H1 (cell line): ENCODE results near the gene LRP1. TPM values are rescaled to one million over a fixed set of nuclear protein-coding genes. Genes with fewer than 3 reads are reported as not detected.

Experiments
- CTCF ChIA-PET: fragments of 300-600 bp; sonication (Branson Sonifier 250); formaldehyde crosslinking; loops from one replicate; lab custom pipeline; 2021; ENCODE audit not compliant: partially characterized antibody; lab: Charles Lee
- POLR2A ChIA-PET: fragments of 300-600 bp; sonication (Branson Sonifier 250); formaldehyde crosslinking; loops from one replicate; lab custom pipeline; 2021; ENCODE audit warnings: inconsistent platforms; ENCODE audit not compliant: partially characterized antibody; lab: Charles Lee
- DNase-seq, 2 experiments: peaks; one replicate each; pipeline versions ENCODE4 v3.0.0 to v3.0.0-alpha.2; 2010 to 2022; ENCODE audit warnings: low spot score in 2 of 2, low read depth in 1 of 2, mixed read lengths in 1 of 2
- FAIRE-seq: peaks from 2 replicates; lab custom pipeline; 2011; peaks lifted over from hg19 to GRCh38; lab: Jason Lieb, UNC
- H2AFZ ChIP-seq: 2 replicates; pipeline ENCODE4 v1.8.1; 2012; ENCODE audit warnings: low read length, inconsistent platforms
- H2AK5ac ChIP-seq: 2 replicates; pipeline ENCODE4 v1.6.1; 2013; ENCODE audit warnings: low read depth, low read length
- H2BK120ac ChIP-seq: replicated peaks from 2 replicates; pipeline ENCODE3; 2013; ENCODE audit warnings: low read depth, low read length, inconsistent platforms
- H2BK12ac ChIP-seq: 2 replicates; pipeline ENCODE4 v1.6.1; 2013; ENCODE audit warnings: low read depth, low read length
- H2BK15ac ChIP-seq: 2 replicates; pipeline ENCODE4 v1.6.1; 2013; ENCODE audit warnings: low read length
- H2BK20ac ChIP-seq: 2 replicates; pipeline ENCODE4 v1.6.1; 2013; ENCODE audit warnings: low read length
- H2BK5ac ChIP-seq: 2 replicates; pipeline ENCODE4 v1.6.1; 2013; ENCODE audit warnings: low read depth, low read length
- H3K14ac ChIP-seq: 2 replicates; pipeline ENCODE4 v1.6.1; 2013; ENCODE audit warnings: inconsistent platforms; ENCODE audit not compliant: insufficient read length
- H3K18ac ChIP-seq: 2 replicates; pipeline ENCODE4 v1.6.1; 2013; ENCODE audit warnings: low read length; ENCODE audit errors: extremely low read depth
- H3K23ac ChIP-seq: 2 replicates; pipeline ENCODE4 v1.6.1; 2013; ENCODE audit warnings: inconsistent platforms; ENCODE audit not compliant: insufficient read length
- H3K23me2 ChIP-seq: 2 replicates; pipeline ENCODE4 v1.6.1; 2013; ENCODE audit warnings: low read depth, low read length
- H3K27ac ChIP-seq: 2 replicates; pipeline ENCODE4 v1.6.1; 2011; ENCODE audit warnings: low read depth, low read length, inconsistent platforms
- H3K27me3 ChIP-seq, 4 experiments: replicated peaks in 1 of 4; 1 replicate in 1 of 4; 2 replicates in 3 of 4; pipeline versions ENCODE4 v1.6.1 to v1.8.1; 2011 to 2013; ENCODE audit warnings: low read length in 3 of 4, mild to moderate bottlenecking in 3 of 4, inconsistent platforms in 2 of 4, mixed read lengths in 2 of 4, moderate library complexity in 1 of 4; ENCODE audit not compliant: control insufficient read depth in 3 of 4, insufficient read depth in 3 of 4; ENCODE audit errors: extremely low read depth in 1 of 4
- H3K36me3 ChIP-seq, 4 experiments: 2 replicates each; pipeline versions ENCODE4 v1.6.1 to v1.8.1; 2011 to 2013; ENCODE audit warnings: mild to moderate bottlenecking in 4 of 4, low read length in 3 of 4, moderate library complexity in 2 of 4, control low read depth in 1 of 4, inconsistent platforms in 1 of 4; ENCODE audit not compliant: insufficient read depth in 4 of 4, control insufficient read depth in 2 of 4
- H3K4ac ChIP-seq: replicated peaks from 2 replicates; pipeline ENCODE3; 2013; ENCODE audit warnings: low read length, low read depth, mixed read lengths, inconsistent platforms; ENCODE audit not compliant: insufficient read length
- H3K4me1 ChIP-seq, 4 experiments: replicated peaks in 1 of 4; 1 replicate in 1 of 4; 2 replicates in 3 of 4; pipeline versions ENCODE4 v1.6.1 to v1.8.1; 2011 to 2013; ENCODE audit warnings: low read length in 3 of 4, inconsistent platforms in 2 of 4, mixed read lengths in 1 of 4; ENCODE audit not compliant: insufficient read depth in 4 of 4, control insufficient read depth in 3 of 4
- H3K4me2 ChIP-seq, 2 experiments: 2 replicates each; pipeline versions ENCODE4 v1.6.1 to v1.8.1; 2011 to 2013; ENCODE audit warnings: low read depth in 2 of 2, low read length in 2 of 2, control low read depth in 1 of 2, inconsistent platforms in 1 of 2, mild to moderate bottlenecking in 1 of 2; ENCODE audit not compliant: insufficient read depth in 1 of 2
- H3K4me3 ChIP-seq, 4 experiments: fragments of 200-600, 300-600 bp in 1 of 4; sonication (generic), shearing (Covaris generic), sonication (Bioruptor Twin) in 1 of 4; 2 replicates each; pipeline versions ENCODE4 v1.5.1 to v1.8.1; 2011 to 2016; ENCODE audit warnings: low read length in 4 of 4, low read depth in 3 of 4, control low read depth in 2 of 4, inconsistent platforms in 2 of 4, mild to moderate bottlenecking in 2 of 4, mixed read lengths in 1 of 4, moderate library complexity in 1 of 4; ENCODE audit not compliant: insufficient read depth in 2 of 4; ENCODE audit errors: extremely low read depth in 1 of 4
- H3K56ac ChIP-seq: replicated peaks from 2 replicates; pipeline ENCODE3; 2013; ENCODE audit warnings: low read depth, mild to moderate bottlenecking, mixed read lengths, low read length, inconsistent platforms; ENCODE audit not compliant: insufficient read length
- H3K79me1 ChIP-seq: 2 replicates; pipeline ENCODE4 v1.6.1; 2013; ENCODE audit warnings: low read depth, low read length, control low read depth
- H3K79me2 ChIP-seq, 2 experiments: 2 replicates each; pipeline versions ENCODE4 v1.6.1 to v1.8.1; 2012 to 2013; ENCODE audit warnings: low read length in 2 of 2, mild to moderate bottlenecking in 2 of 2, inconsistent platforms in 1 of 2; ENCODE audit not compliant: insufficient read depth in 2 of 2, control insufficient read depth in 1 of 2
- H3K9ac ChIP-seq, 4 experiments: replicated peaks in 1 of 4; 1 replicate in 1 of 4; 2 replicates in 3 of 4; pipeline versions ENCODE4 v1.6.1 to v1.8.1; 2011 to 2013; ENCODE audit warnings: low read depth in 3 of 4, low read length in 3 of 4, control low read depth in 2 of 4, mild to moderate bottlenecking in 2 of 4, moderate library complexity in 2 of 4, inconsistent platforms in 1 of 4; ENCODE audit errors: extremely low read depth in 1 of 4
- H3K9me3 ChIP-seq, 2 experiments: 2 replicates each; pipeline versions ENCODE4 v1.6.1 to v1.8.1; 2012 to 2013; ENCODE audit warnings: mild to moderate bottlenecking in 2 of 2, moderate library complexity in 2 of 2, control low read depth in 1 of 2, inconsistent platforms in 1 of 2, low read depth in 1 of 2, low read length in 1 of 2, mixed read lengths in 1 of 2; ENCODE audit not compliant: insufficient read depth in 2 of 2
- H4K20me1 ChIP-seq, 2 experiments: replicated peaks in 1 of 2; 2 replicates each; pipeline versions ENCODE3 to v1.8.1; 2011 to 2013; ENCODE audit warnings: inconsistent platforms in 2 of 2, low read length in 2 of 2, mild to moderate bottlenecking in 1 of 2; ENCODE audit not compliant: insufficient read depth in 2 of 2, control insufficient read depth in 1 of 2
- H4K5ac ChIP-seq: 2 replicates; pipeline ENCODE4 v1.6.1; 2013; ENCODE audit warnings: low read length, low read depth, mixed read lengths, inconsistent platforms; ENCODE audit not compliant: insufficient read length
- H4K8ac ChIP-seq: 2 replicates; pipeline ENCODE4 v1.8.0; 2013; ENCODE audit warnings: mild to moderate bottlenecking, moderate library complexity, low read length, inconsistent platforms; ENCODE audit not compliant: insufficient read depth; ENCODE audit errors: extremely low read depth
- H4K91ac ChIP-seq: replicated peaks from 2 replicates; pipeline ENCODE3; 2013; ENCODE audit warnings: low read length, mixed read lengths, inconsistent platforms; ENCODE audit not compliant: insufficient read length
- BACH1 ChIP-seq: IDR thresholded peaks from 2 replicates; pipeline ENCODE4 v1.6.1; 2012; ENCODE audit warnings: low read length, improper control_type of control experiment
- BCL11A ChIP-seq, 2 experiments: IDR thresholded peaks; one replicate each; pipeline ENCODE4 v1.6.1; 2011; ENCODE audit warnings: low read depth in 2 of 2, low read length in 2 of 2, mild to moderate bottlenecking in 2 of 2
- BRCA1 ChIP-seq: IDR thresholded peaks from 2 replicates; pipeline ENCODE4 v1.6.1; 2012; ENCODE audit warnings: low read depth, low read length, improper control_type of control experiment
- CBX8 ChIP-seq: fragments of 300-800, 300-1000 bp; sonication (generic); IDR thresholded peaks from 2 replicates; pipeline ENCODE4 v1.7.1; 2016; ENCODE audit warnings: low read depth, low read length, borderline replicate concordance
- CHD2 ChIP-seq: IDR thresholded peaks from 2 replicates; pipeline ENCODE4 v1.6.1; 2012; ENCODE audit warnings: low read length, improper control_type of control experiment
- FOSL1 ChIP-seq: IDR thresholded peaks from 2 replicates; pipeline ENCODE4 v1.6.1; 2011; ENCODE audit warnings: mild to moderate bottlenecking, low read depth, low read length, moderate library complexity; ENCODE audit not compliant: insufficient read depth
- HDAC2 ChIP-seq, 2 experiments: fragments of 300-600 bp in 1 of 2; sonication (generic) in 1 of 2; IDR thresholded peaks; 2 replicates each; pipeline ENCODE4 v1.6.1; 2011 to 2012; ENCODE audit warnings: low read depth in 2 of 2, low read length in 2 of 2, mild to moderate bottlenecking in 2 of 2, moderate library complexity in 2 of 2, borderline replicate concordance in 1 of 2, inconsistent platforms in 1 of 2
- RBBP5 ChIP-seq: IDR thresholded peaks from 2 replicates; pipeline ENCODE4 v1.7.1; 2012; ENCODE audit warnings: low read depth, mild to moderate bottlenecking, inconsistent platforms, low read length, moderate library complexity, borderline replicate concordance
- SIN3A ChIP-seq, 2 experiments: IDR thresholded peaks in 1 of 2; conservative IDR thresholded peaks in 1 of 2; 2 replicates each; pipeline ENCODE4 v1.6.1; 2011 to 2012; ENCODE audit warnings: low read length in 2 of 2, improper control_type of control experiment in 1 of 2, low read depth in 1 of 2, mild to moderate bottlenecking in 1 of 2
- SIX5 ChIP-seq: IDR thresholded peaks from 2 replicates; pipeline ENCODE4 v1.6.1; 2011; ENCODE audit warnings: mild to moderate bottlenecking, low read depth, low read length
- SP2 ChIP-seq: IDR thresholded peaks from 2 replicates; pipeline ENCODE4 v1.6.1; 2012; ENCODE audit warnings: mild to moderate bottlenecking, low read length, inconsistent platforms
- WGBS, 2 experiments: shearing (Covaris generic) in 1 of 2; methylation state at CpG; one replicate each; pipeline versions ENCODE4 v1.1.6 to v1.1.7; 2013 to 2015; ENCODE audit warnings: low lambda C conversion rate in 2 of 2, mixed read lengths in 2 of 2, inconsistent platforms in 1 of 2, low coverage in 1 of 2, missing lambda C conversion rate in 1 of 2; ENCODE audit not compliant: insufficient replicate concordance in 2 of 2, insufficient coverage in 1 of 2, insufficient read length in 1 of 2; ENCODE audit errors: extremely low coverage in 1 of 2, missing lambda C conversion rate in 1 of 2; 5-methylcytosine and 5-hydroxymethylcytosine counted together
- polyA plus RNA-seq, 7 experiments: library from polyadenylated mRNA; depleted of rRNA in 3 of 7; stranded (reverse) in 5 of 7; unstranded in 2 of 7; fragments of >200 nt in 5 of 7; fragments of 200-250 nt in 2 of 7; gene quantifications; 1 replicate in 5 of 7; 2 replicates in 1 of 7; 4 replicates in 1 of 7; pipeline versions ENCODE4 v1.2.1 to v1.2.3, GENCODE V29; 2011 to 2013; ENCODE audit warnings: missing spikeins in 2 of 7, mixed read lengths in 2 of 7
- total RNA-seq: library from RNA; stranded (reverse); fragmentation: NEBNext Ultra II Directional; extraction: Animal tissue kit (Norgen Biotek cat#: 25700); gene quantifications from 2 replicates; pipeline ENCODE4 v1.2.1, GENCODE V29; 2021

The LRP1 gene
- total and polyA plus RNA-seq, 2 of the 8 experiments (the other 6 are each of a cell fraction or from before 2014, with no cell fraction given): 35.3 to 92.5 TPM

DNA sequence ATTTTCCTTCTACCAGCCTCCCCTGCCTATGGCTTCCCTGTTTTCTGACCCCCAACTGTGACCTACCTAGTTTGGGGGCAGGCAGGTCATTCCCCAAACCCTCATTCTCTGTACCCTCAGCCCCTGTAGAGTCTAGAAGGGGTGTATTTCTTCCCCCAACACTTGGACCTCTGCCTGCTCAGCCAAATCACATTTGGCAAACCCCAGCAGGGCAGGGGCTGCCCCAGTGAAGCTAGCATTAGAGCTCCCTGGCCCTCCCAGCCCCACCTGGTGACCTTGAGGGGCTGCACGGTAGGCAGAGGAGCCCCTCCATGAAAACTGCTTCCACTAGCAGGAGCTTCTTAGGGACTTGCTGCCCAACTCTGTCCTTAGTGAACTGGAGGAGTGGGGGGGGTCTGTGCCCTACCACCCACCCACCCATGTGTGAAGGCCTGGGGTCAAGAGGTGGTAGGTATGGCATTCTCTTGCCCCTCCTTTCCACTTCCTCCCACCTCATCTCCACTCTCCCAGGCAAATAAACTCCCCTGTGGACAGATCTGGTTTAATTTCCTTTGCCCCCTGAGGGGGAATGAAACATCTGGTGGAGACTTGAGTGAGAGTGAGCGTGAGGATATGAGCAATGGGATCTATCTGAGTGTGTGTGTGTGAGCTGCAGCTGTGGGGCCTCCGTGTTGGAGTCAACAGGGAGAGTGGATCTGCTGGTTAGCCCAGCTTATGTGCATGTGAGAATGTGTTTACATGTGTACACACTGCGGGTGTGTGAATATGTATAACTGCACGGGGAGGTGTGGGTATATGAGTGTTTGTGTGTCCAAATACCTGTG, 90.0 kb downstream of the LRP1 start:
- Histone ChIP-seq H2AK5ac (peak overlapping the region; percentile 82), H2BK12ac (0 out of 2 replicates have a peak overlapping the region, but pooled peaks have one; percentile 84), H2BK120ac (peak overlapping the region; percentile 19), H2BK15ac (peak overlapping the region; percentile 98; the same call in 1 of the 2 replicates), H4K5ac (no peak overlapping the region), H2BK20ac (no peak overlapping the region), H3K23ac (no peak overlapping the region), H3K79me2 (no peaks in the 10 kb centered on the region), H3K4me3 (no peak overlapping the region), H3K9ac (no peak overlapping the region), H4K20me1 (peaks cover 13 to 38% of the 10 kb centered on the region in 2 experiments), H2AFZ (no peak overlapping the region), H3K23me2 (peaks cover 7% of the 10 kb centered on the region; the same call in 1 of the 2 replicates), H3K4ac (no peak overlapping the region), H3K27me3 (peaks cover 78 to 94% (median 92%) of the 10 kb centered on the region in 4 experiments), H3K36me3 (no peaks in the 10 kb centered on the region), H3K4me1 (peaks cover 9 to 62% (median 45%) of the 10 kb centered on the region in 4 experiments), H3K56ac (no peak overlapping the region), H4K8ac (no peak overlapping the region), H2BK5ac (no peak overlapping the region; the same call in 1 of the 2 replicates), H3K14ac (no peak overlapping the region), H3K79me1 (no peaks in the 10 kb centered on the region), H3K4me2 (peak overlapping the region in 1 of 2 experiments; percentile 91; a peak in 1 of 4 replicates), H3K27ac (no peak overlapping the region), H3K18ac (no peak overlapping the region), H4K91ac (peak overlapping the region; percentile 45), H3K9me3 (no peaks in the 10 kb centered on the region)
- 54% methylated on average over 5 of the region's 5 CpGs; no CpG with 5 or more reads in 1 of the 2 experiments for WGBS, 2 experiments
- FAIRE-seq (no peak), DNase-seq (peak in 1 of 2 experiments; percentile 49)
- no peak for TF ChIP-seq SIX5
- TF ChIP-seq CBX8: no peak
- TF ChIP-seq CHD2: no peak
- no peak for TF ChIP-seq FOSL1
- TF ChIP-seq SP2: no peak
- no peak for TF ChIP-seq SIN3A (conservative IDR thresholded peaks at IDR 0.05 in 1 of 2, IDR thresholded peaks at IDR 0.05 in 1 of 2; ENCODE audit: low read depth in 1 of 2, low read length in 2 of 2)
- TF ChIP-seq HDAC2 (IDR thresholded peaks at IDR 0.05; ENCODE audit: borderline replicate concordance in 1 of 2, low read depth in 2 of 2, low read length in 2 of 2): no peak
- TF ChIP-seq BCL11A (IDR thresholded peaks at IDR 0.05; ENCODE audit: low read depth in 2 of 2, low read length in 2 of 2): no peak
- TF ChIP-seq RBBP5: no peak
- TF ChIP-seq BACH1: no peak
- TF ChIP-seq BRCA1: no peak
- ChIA-PET POLR2A (interaction anchor here (0.9 to 8.8 kb wide), 5 partner anchors 17 to 269 kb away, joined by 3 to 686 read pairs (median 4); partner anchors contain the start of genes INHBE, MARS1 and SHMT2), CTCF (interaction anchor here (0.9 to 10.1 kb wide), 3 partner anchors 21 to 45 kb away, joined by 3 to 726 read pairs (median 3); partner anchors contain the start of genes SHMT2 and STAC3)
